ENCODE measurements around the gene TKTL1.

TKTL1 gene

GRCh38 chrX:154352012-154352401 lies 56.4 kb downstream of the TKTL1 start:
- no peak overlapping the region for H3K4me3 ChIP-seq (ENCODE audit: low read depth, low read length)
- DNase-seq (ENCODE audit: low read depth), result no peak
- TF ChIP-seq CTCF (IDR thresholded peaks at IDR 0.05; ENCODE audit: low read depth, low read length, missing control alignments), result no peak

GRCh38 chrX:154352466-154352865 lies 56.9 kb downstream of the TKTL1 start:
- TF ChIP-seq CTCF (IDR thresholded peaks at IDR 0.05; ENCODE audit: low read depth, low read length, missing control alignments), result no peak
- no peak overlapping the region for H3K4me3 ChIP-seq (ENCODE audit: low read depth, low read length)
- DNase-seq (ENCODE audit: low read depth), result no peak

- no peak for DNase-seq (ENCODE audit: low read depth)
- TF ChIP-seq CTCF (IDR thresholded peaks at IDR 0.05; ENCODE audit: low read depth, low read length, missing control alignments), result no peak
- H3K4me3 ChIP-seq (ENCODE audit: low read depth, low read length), result no peak overlapping the region
Measured at GRCh38 chrX:154353172-154353843, 57.7 kb downstream of the TKTL1 start.

- DNase-seq (ENCODE audit: low read depth), result no peak
- no peak for TF ChIP-seq CTCF (IDR thresholded peaks at IDR 0.05; ENCODE audit: low read depth, low read length, missing control alignments)
- no peak overlapping the region for H3K4me3 ChIP-seq (ENCODE audit: low read depth, low read length)
Measured at GRCh38 chrX:154354013-154354412, 58.4 kb downstream of the TKTL1 start.

- DNase-seq (ENCODE audit: low read depth), result no peak
Measured at GRCh38 chrX:154354516-154354915, 58.9 kb downstream of the TKTL1 start.

GRCh38 chrX:154355094-154355775 lies 59.6 kb downstream of the TKTL1 start:
- H3K4me3 ChIP-seq (ENCODE audit: low read depth, low read length), result no peak overlapping the region
- TF ChIP-seq CTCF (IDR thresholded peaks at IDR 0.05; ENCODE audit: low read depth, low read length, missing control alignments), result no peak
- no peak for DNase-seq (ENCODE audit: low read depth)

More at GRCh38 chrX:154354516-154354915, 58.9 kb downstream of the TKTL1 start:
- H3K4me3 ChIP-seq (ENCODE audit: low read depth, low read length), result no peak overlapping the region
- no peak for TF ChIP-seq CTCF (IDR thresholded peaks at IDR 0.05; ENCODE audit: low read depth, low read length, missing control alignments)

GRCh38 chrX:154355776-154356140 lies 60.2 kb downstream of the TKTL1 start:
- H3K4me3 ChIP-seq (ENCODE audit: low read depth, low read length), result no peak overlapping the region
- no peak for TF ChIP-seq CTCF (IDR thresholded peaks at IDR 0.05; ENCODE audit: low read depth, low read length, missing control alignments)
- no peak for DNase-seq (ENCODE audit: low read depth)
